Fibroblast of mammary gland (primary cell): ENCODE measurements around the gene MED14.

Experiments used
- DNase-seq: peaks from one replicate; pipeline ENCODE4 v3.0.0-alpha.2; 2010; ENCODE audit warnings: low read depth
- H3K4me3 ChIP-seq: 2 replicates; pipeline ENCODE4 v1.5.1; 2011; ENCODE audit warnings: low read depth, mild to moderate bottlenecking, low read length, moderate library complexity; ENCODE audit not compliant: control insufficient read depth
- CTCF ChIP-seq: conservative IDR thresholded peaks from 2 replicates; pipeline ENCODE4 v1.5.1; 2011; ENCODE audit warnings: low read depth, low read length, inconsistent platforms; ENCODE audit not compliant: control insufficient read depth, insufficient read depth

Gene MED14

GRCh38 chrX:40755291-40756249 lies 20.2 kb upstream of the MED14 start:
- TF ChIP-seq CTCF, result no peak
- no peak overlapping the region for H3K4me3 ChIP-seq
- DNase-seq, result peak; percentile 33

- no peak for DNase-seq
- TF ChIP-seq CTCF, result no peak
- H3K4me3 ChIP-seq, result no peak overlapping the region
Measured at GRCh38 chrX:40749681-40750494, 14.5 kb upstream of the MED14 start.

GRCh38 chrX:40748977-40749376 lies 13.6 kb upstream of the MED14 start:
- no peak overlapping the region for H3K4me3 ChIP-seq
- no peak for DNase-seq
- TF ChIP-seq CTCF, result no peak

GRCh38 chrX:40746521-40746920 lies 11.2 kb upstream of the MED14 start:
- no peak overlapping the region for H3K4me3 ChIP-seq
- no peak for TF ChIP-seq CTCF
- no peak for DNase-seq

- DNase-seq, result no peak
- H3K4me3 ChIP-seq, result peak overlapping the region; percentile 78
- no peak for TF ChIP-seq CTCF
Measured at GRCh38 chrX:40736170-40736505, 796 bp upstream of the MED14 start.

- DNase-seq, result no peak
- no peak for TF ChIP-seq CTCF
- H3K4me3 ChIP-seq, result peak overlapping the region; percentile 78
Measured at GRCh38 chrX:40734971-40735324, 394 bp downstream of the MED14 start.
